ENCODE results near the gene P4HB. TPM values are rescaled to one million over a fixed set of nuclear protein-coding genes. Genes with fewer than 3 reads are reported as not detected.

P4HB gene
- total and polyA plus RNA-seq, 10 of the 15 experiments (the other 5 are each of a cell fraction or from before 2014, with no cell fraction given), result 4.7 to 549 (median 361) TPM

- no peak overlapping the region for H3K27ac ChIP-seq (ENCODE audit: control insufficient read depth, insufficient read depth)
- H3K79me2 ChIP-seq (ENCODE audit: control insufficient read depth, insufficient read depth, low read length), result peaks cover 13% of the 10 kb centered on the region
- FAIRE-seq (no peak), ATAC-seq (no peak), DNase-seq (ENCODE audit: low read depth, low spot score) (no peak)
- no peak overlapping the region for H3K4me2 ChIP-seq (ENCODE audit: control insufficient read depth, insufficient read depth)
- intact Hi-C loops (cut with micrococcal nuclease; ENCODE audit: unreplicated experiment) (no loop called here), in situ Hi-C loops (cut with MboI) (no loop called here)
- H3K4me1 ChIP-seq (ENCODE audit: control insufficient read depth, insufficient read depth, low read length), result peaks cover 5% of the 10 kb centered on the region; the same call in 1 of the 2 replicates
- no peaks in the 10 kb centered on the region for H4K20me1 ChIP-seq (ENCODE audit: control insufficient read depth, insufficient read depth)
- CTCF ChIA-PET, result no interaction called here
- SMC1A ChIA-PET (ENCODE audit: uncharacterized antibody, unreplicated experiment), result no interaction called here
- H3K4me3 ChIP-seq, result no peak overlapping the region
- peaks cover 6 to 14% of the 10 kb centered on the region in 2 experiments for H3K36me3 ChIP-seq (ENCODE audit: control insufficient read depth in 2 of 2, insufficient read depth in 2 of 2, low read length in 1 of 2)
- RAD21 ChIA-PET (ENCODE audit: unreplicated experiment), result no interaction called here
- no TSS peak for BruUV-seq (replicated peaks)
- POLR2A ChIA-PET, result no interaction called here
- TF ChIP-seq SMAD1 (IDR thresholded peaks at IDR 0.05; ENCODE audit: low read depth, partially characterized antibody) (no peak), HDGF (IDR thresholded peaks at IDR 0.05) (no peak), CBFB (IDR thresholded peaks at IDR 0.05; ENCODE audit: low read depth) (no peak), JUNB (IDR thresholded peaks at IDR 0.05) (no peak), POLR2AphosphoS2 (IDR thresholded peaks at IDR 0.05; ENCODE audit: low read depth, low read length) (no peak), PML (IDR thresholded peaks at IDR 0.05; ENCODE audit: low read length) (no peak)
- no peaks in the 10 kb centered on the region for H3K27me3 ChIP-seq (replicated peaks in 1 of 2; ENCODE audit: control insufficient read depth in 2 of 2, insufficient read depth in 2 of 2, low read length in 1 of 2)
- no peak overlapping the region for H2AFZ ChIP-seq (ENCODE audit: control insufficient read depth, low read depth, low read length)
- no peak overlapping the region for H3K9ac ChIP-seq (ENCODE audit: control insufficient read depth, insufficient read depth, low read length)
- H3K9me3 ChIP-seq (replicated peaks; ENCODE audit: control insufficient read depth, insufficient read depth, low read length), result no peaks in the 10 kb centered on the region
- 92% methylated on average over 11 of the region's 11 CpGs for WGBS (ENCODE audit: insufficient coverage, insufficient replicate concordance, low lambda C conversion rate, missing lambda C conversion rate)
These were observed 48.5 kb upstream of the P4HB start for GRCh38 chr17:81908793-81909192.

DNA sequence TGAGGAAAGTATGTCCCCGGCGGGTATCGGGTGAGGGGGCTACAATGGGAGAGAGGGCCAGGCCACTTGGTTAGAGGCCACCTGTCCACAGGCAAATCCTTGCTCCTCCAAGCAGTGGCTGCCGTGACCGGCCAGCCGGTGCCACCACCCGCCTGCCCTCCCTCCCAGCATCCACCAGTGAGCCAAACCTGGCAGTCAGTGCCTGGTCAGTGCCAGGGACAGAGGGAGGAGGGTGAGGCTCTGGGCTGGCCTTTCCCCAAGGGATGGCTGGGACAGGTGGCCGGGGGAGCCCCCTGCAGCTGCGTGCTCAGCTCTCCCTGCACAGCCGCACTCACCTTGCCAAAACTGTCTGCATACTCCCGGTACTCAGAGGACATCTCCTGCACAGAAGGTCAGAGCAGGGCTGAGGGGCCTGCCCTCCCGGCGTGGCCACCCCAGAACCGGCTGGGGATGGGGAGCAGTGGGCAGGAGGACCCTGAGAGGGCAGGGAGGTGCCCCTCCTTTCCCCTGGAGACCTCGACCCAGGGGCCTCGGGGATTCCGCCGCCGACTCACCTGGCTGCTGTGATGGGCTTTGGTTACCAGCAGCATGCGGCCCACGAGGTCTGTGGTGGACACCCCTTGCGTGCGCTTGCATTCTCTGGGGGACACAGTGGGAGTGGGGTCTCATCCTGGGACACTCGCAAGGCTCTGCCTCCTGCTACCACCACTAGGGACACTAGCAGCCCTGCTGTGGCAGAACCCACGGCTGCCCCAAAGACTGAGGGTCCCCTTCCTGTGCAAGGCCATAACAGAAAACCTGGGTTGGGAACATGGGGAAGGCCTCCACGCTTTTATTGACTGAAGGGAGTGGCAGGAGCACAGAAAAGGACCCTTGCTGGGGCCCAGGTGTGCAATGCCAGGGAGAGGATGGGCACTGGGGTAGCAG lies 47.1 kb upstream of the P4HB start:
- Histone ChIP-seq H3K4me2 (ENCODE audit: control insufficient read depth, insufficient read depth) (no peak overlapping the region), H3K9ac (ENCODE audit: control insufficient read depth, insufficient read depth, low read length) (no peak overlapping the region), H2AFZ (ENCODE audit: control insufficient read depth, low read depth, low read length) (no peak overlapping the region), H3K4me3 (no peak overlapping the region), H3K79me2 (ENCODE audit: control insufficient read depth, insufficient read depth, low read length) (peaks cover 13% of the 10 kb centered on the region), H3K36me3 (ENCODE audit: control insufficient read depth in 2 of 2, insufficient read depth in 2 of 2, low read length in 1 of 2) (peaks cover 0 to 5% of the 10 kb centered on the region in 2 experiments; a peak in 3 of 4 replicates), H3K27ac (ENCODE audit: control insufficient read depth, insufficient read depth) (no peak overlapping the region), H3K4me1 (ENCODE audit: control insufficient read depth, insufficient read depth, low read length) (peaks cover 5% of the 10 kb centered on the region; the same call in 1 of the 2 replicates), H3K27me3 (replicated peaks in 1 of 2; ENCODE audit: control insufficient read depth in 2 of 2, insufficient read depth in 2 of 2, low read length in 1 of 2) (no peaks in the 10 kb centered on the region), H4K20me1 (ENCODE audit: control insufficient read depth, insufficient read depth) (no peaks in the 10 kb centered on the region), H3K9me3 (replicated peaks; ENCODE audit: control insufficient read depth, insufficient read depth, low read length) (no peaks in the 10 kb centered on the region)
- ATAC-seq (no peak), FAIRE-seq (no peak), DNase-seq (ENCODE audit: low read depth, low spot score) (no peak)
- ChIA-PET CTCF (interaction anchor here (0.6 kb wide), 1 partner anchor 24 kb away, joined by 4 read pairs; no protein-coding TSS in a partner anchor), SMC1A (ENCODE audit: uncharacterized antibody, unreplicated experiment) (no interaction called here), RAD21 (ENCODE audit: unreplicated experiment) (no interaction called here), POLR2A (no interaction called here)
- no TSS peak for BruUV-seq (replicated peaks)
- in situ Hi-C loops (cut with MboI) (no loop called here), intact Hi-C loops (cut with micrococcal nuclease; ENCODE audit: unreplicated experiment) (no loop called here)
- no peak for TF ChIP-seq KLF5 (IDR thresholded peaks at IDR 0.05; ENCODE audit: partially characterized antibody)
- no peak for TF ChIP-seq ZNF207 (IDR thresholded peaks at IDR 0.05; ENCODE audit: borderline replicate concordance)
- TF ChIP-seq GABPA (IDR thresholded peaks at IDR 0.05; ENCODE audit: low read depth), result no peak
- 82% methylated on average over 26 of the region's 26 CpGs for WGBS (ENCODE audit: insufficient coverage, insufficient replicate concordance, low lambda C conversion rate, missing lambda C conversion rate)
